Stimulated activated naive CD8-positive, alpha-beta T cell treated with anti-CD3 and anti-CD28 coated beads, Interleukin-15, Interleukin-2, amounts not matched to agents 100 U/mL and 50 U/mL, for 24 hours (primary cell): Measurements from ENCODE around the gene CST1.

Experiments
- ATAC-seq: fragments of 150-1000 bp; cut with Tn5 transposase; one replicate; pipeline ENCODE4 v1.10.0; 2021
- DNase-seq: peaks from one replicate; pipeline ENCODE4 v3.0.0; 2021

Gene CST1

DNA sequence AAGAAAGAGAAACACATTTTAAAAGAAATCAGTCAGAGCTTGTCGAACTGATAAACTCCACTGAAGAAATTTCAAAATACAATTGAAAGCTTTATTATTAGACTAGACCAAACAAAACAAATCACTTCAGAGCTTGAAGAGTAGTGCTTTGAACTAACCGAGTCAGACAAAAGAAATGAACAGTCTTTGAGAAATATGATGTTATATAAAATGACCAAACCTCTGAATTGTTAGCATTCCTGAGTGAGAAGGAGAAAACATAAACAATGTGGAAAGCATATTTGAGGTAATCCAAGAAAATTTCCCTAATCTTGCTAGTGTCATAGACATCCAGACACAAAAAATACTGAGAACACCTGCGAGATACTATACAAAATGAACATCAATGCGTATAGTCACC, 48.7 kb downstream of the CST1 start:
- ATAC-seq = no peak
- no peak for DNase-seq

GRCh38 chr20:23700931-23701330, 49.8 kb downstream of the CST1 start:
- DNase-seq (no peak), ATAC-seq (no peak)

DNA sequence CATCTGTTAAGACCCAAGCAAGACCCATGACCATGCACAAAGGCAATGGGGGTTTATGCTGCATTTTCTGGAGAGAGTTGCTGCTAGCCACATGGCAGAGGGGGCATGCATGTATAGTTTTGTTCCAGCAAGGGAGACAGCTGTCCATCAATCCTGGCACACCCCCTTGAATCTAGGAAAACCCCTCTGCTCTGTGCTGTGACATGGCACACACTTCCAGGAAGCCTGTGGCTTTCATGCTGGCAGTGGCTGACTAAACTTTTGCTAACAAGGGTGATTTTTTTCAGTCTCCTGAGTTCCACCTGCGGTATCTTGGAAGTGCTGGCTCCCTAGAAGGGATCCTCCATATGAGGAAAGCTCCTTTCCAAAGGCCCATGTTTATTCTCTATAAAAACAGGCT, 52.8 kb downstream of the CST1 start:
- ATAC-seq (no peak), DNase-seq (no peak)
